K562 (cell line): Measurements from ENCODE around the gene SPRYD3. TPM values are rescaled to one million over a fixed set of nuclear protein-coding genes. Genes with fewer than 3 reads are reported as not detected.

Experiments used
- CBX8 ChIP-seq: fragments of 200-600 bp; sonication (generic); IDR thresholded peaks from 2 replicates; pipeline ENCODE4 v1.6.1; 2012; ENCODE audit warnings: borderline replicate concordance, mixed run types, low read depth, mild to moderate bottlenecking, moderate library complexity, mixed read lengths, low read length, control low read depth, inconsistent platforms; ENCODE audit not compliant: poor library complexity, severe bottlenecking; ENCODE audit errors: extremely low read depth
- COPS2 ChIP-seq: fragments of 450-650 bp; conservative IDR thresholded peaks from 2 replicates; pipeline ENCODE4 v1.6.1; 2016; ENCODE audit warnings: mild to moderate bottlenecking, moderate library complexity
- CTCFL ChIP-seq: IDR thresholded peaks from 2 replicates; pipeline ENCODE4 v1.6.1; 2011; ENCODE audit warnings: borderline replicate concordance, low read depth, mild to moderate bottlenecking, moderate library complexity, low read length; ENCODE audit not compliant: insufficient read depth, poor library complexity, severe bottlenecking
- ELK1 ChIP-seq: sonication (generic); formaldehyde crosslinking; IDR thresholded peaks from 2 replicates; pipeline ENCODE4 v1.8.1; 2022; ENCODE audit warnings: missing genetic modification reagents
- FOXA3 ChIP-seq, 2 experiments: fragments of 450-650 bp in 1 of 2; sonication (generic) in 1 of 2; formaldehyde crosslinking; IDR thresholded peaks in 1 of 2; conservative IDR thresholded peaks in 1 of 2; 2 replicates each; pipeline versions ENCODE4 v1.4.0 to v1.8.0; 2020 to 2022; ENCODE audit warnings: mild to moderate bottlenecking in 2 of 2, missing genetic modification reagents in 1 of 2
- FUS ChIP-seq: fragments of 200-400 bp; formaldehyde crosslinking; optimal IDR thresholded peaks from 2 replicates; pipeline ENCODE3; 2017; ENCODE audit warnings: low read depth, low read length
- GTF3C2 ChIP-seq: IDR thresholded peaks from 3 replicates; pipeline ENCODE4 v1.6.1; 2011; ENCODE audit warnings: borderline replicate concordance, mild to moderate bottlenecking, moderate library complexity; ENCODE audit not compliant: insufficient read length; ENCODE audit errors: extremely low read depth
- HBP1 ChIP-seq: fragments of 450-650 bp; formaldehyde crosslinking; IDR thresholded peaks from 2 replicates; pipeline ENCODE4 v1.4.0; 2022; ENCODE audit warnings: missing genetic modification characterization
- NCOA2 ChIP-seq, 2 experiments: fragments of 450-650 bp; IDR thresholded peaks; 2 replicates each; pipeline ENCODE4 v1.6.1; 2018; ENCODE audit warnings: mild to moderate bottlenecking in 2 of 2, moderate library complexity in 1 of 2; ENCODE audit not compliant: partially characterized antibody in 2 of 2
- NUFIP1 ChIP-seq: fragments of 450-650 bp; IDR thresholded peaks from 2 replicates; pipeline ENCODE4 v1.6.1; 2018; ENCODE audit not compliant: partially characterized antibody
- RFX7 ChIP-seq: fragments of 250-450 bp; sonication (Bioruptor Pico); IDR thresholded peaks from 2 replicates; pipeline ENCODE4 v1.5.1; 2021; ENCODE audit warnings: mild to moderate bottlenecking
- TCFL5 ChIP-seq: fragments of 250-450 bp; sonication (Bioruptor Pico); conservative IDR thresholded peaks from 2 replicates; pipeline ENCODE4 v1.6.1; 2021; ENCODE audit warnings: mild to moderate bottlenecking, moderate library complexity, matching md5 sums
- THRA ChIP-seq: fragments of 450-650 bp; IDR thresholded peaks from 2 replicates; pipeline ENCODE4 v1.6.1; 2017; ENCODE audit warnings: mild to moderate bottlenecking, moderate library complexity
- WHSC1 ChIP-seq: IDR thresholded peaks from one replicate; pipeline ENCODE4 v1.6.1; 2012; ENCODE audit warnings: low read length, control low read depth, inconsistent platforms
- ZNF184 ChIP-seq: sonication (generic); formaldehyde crosslinking; IDR thresholded peaks from 2 replicates; pipeline ENCODE4 v1.5.0; 2020; ENCODE audit warnings: missing genetic modification reagents
- ZNF431 ChIP-seq: sonication (generic); formaldehyde crosslinking; IDR thresholded peaks from 2 replicates; pipeline ENCODE4 v1.8.0; 2022; ENCODE audit warnings: mild to moderate bottlenecking, missing genetic modification reagents
- ZNF445 ChIP-seq: fragments of 250-450 bp; sonication (Bioruptor Pico); IDR thresholded peaks from 2 replicates; pipeline ENCODE4 v1.4.0; 2020; ENCODE audit warnings: low read depth, mild to moderate bottlenecking, moderate library complexity
- polyA plus RNA-seq, 8 experiments: library from polyadenylated mRNA; depleted of rRNA in 4 of 8; stranded (reverse) in 5 of 8; unstranded in 3 of 8; fragments of >200 nt; fragmentation: Nextera tagmentation in 2 of 8; fragmentation: Illumina TruSeq in 1 of 8; extraction: Ambion mirVana in 2 of 8; extraction: Trizol in 1 of 8; gene quantifications; 2 replicates each; pipeline versions ENCODE4 v1.2.1 to v1.2.3, GENCODE V29; 2011 to 2014; ENCODE audit warnings: inconsistent platforms in 1 of 8, missing spikeins in 1 of 8
- total RNA-seq, 7 experiments: library from RNA; depleted of rRNA in 6 of 7; stranded (reverse); fragments of >200 nt in 6 of 7; fragmentation: Illumina TruSeq in 2 of 7; extraction: Trizol in 2 of 7; gene quantifications; 2 replicates each; pipeline versions ENCODE4 v1.2.1 to v1.2.3, GENCODE V29; 2011 to 2021; ENCODE audit warnings: low replicate concordance in 1 of 7

Gene SPRYD3
- total and polyA plus RNA-seq, 9 of the 15 experiments (the other 6 are each of a cell fraction or from before 2014, with no cell fraction given) = 1.5 to 13.6 (median 7.6) TPM

- TF ChIP-seq HBP1 (CRISPR knock-in tag) (no peak), NCOA2 (IDR thresholded peaks at IDR 0.05; ENCODE audit: partially characterized antibody in 2 of 2) (no peak), CBX8 (no peak), THRA (no peak), GTF3C2 (no peak), COPS2 (no peak), RFX7 (no peak), TCFL5 (CRISPR knock-in tag) (no peak), ZNF184 (CRISPR knock-in tag) (no peak), WHSC1 (peak; percentile 29), ZNF445 (CRISPR knock-in tag) (no peak), ZNF431 (CRISPR knock-in tag) (no peak), CTCFL (peak; percentile 4), ELK1 (CRISPR knock-in tag) (no peak), FOXA3 (CRISPR knock-in tag; conservative IDR thresholded peaks at IDR 0.05 in 1 of 2, IDR thresholded peaks at IDR 0.05 in 1 of 2) (no peak; a peak in 1 of 4 replicates), FUS (no peak), NUFIP1 (no peak)
Measured at GRCh38 chr12:53051058-53051880, 27.9 kb downstream of the SPRYD3 start (continued).
